GM04503 (cell line): Measurements from ENCODE around the gene IQSEC3.
"Not testable (repeated sequence)": the region's sequence is repeated elsewhere in the genome, so short reads cannot be mapped to it uniquely, and the experiment has no call there.

ENCODE experiments used
- DNase-seq: peaks from one replicate; pipeline ENCODE4 v3.0.0-alpha.2; 2012; ENCODE audit warnings: low read depth

The IQSEC3 gene

DNA sequence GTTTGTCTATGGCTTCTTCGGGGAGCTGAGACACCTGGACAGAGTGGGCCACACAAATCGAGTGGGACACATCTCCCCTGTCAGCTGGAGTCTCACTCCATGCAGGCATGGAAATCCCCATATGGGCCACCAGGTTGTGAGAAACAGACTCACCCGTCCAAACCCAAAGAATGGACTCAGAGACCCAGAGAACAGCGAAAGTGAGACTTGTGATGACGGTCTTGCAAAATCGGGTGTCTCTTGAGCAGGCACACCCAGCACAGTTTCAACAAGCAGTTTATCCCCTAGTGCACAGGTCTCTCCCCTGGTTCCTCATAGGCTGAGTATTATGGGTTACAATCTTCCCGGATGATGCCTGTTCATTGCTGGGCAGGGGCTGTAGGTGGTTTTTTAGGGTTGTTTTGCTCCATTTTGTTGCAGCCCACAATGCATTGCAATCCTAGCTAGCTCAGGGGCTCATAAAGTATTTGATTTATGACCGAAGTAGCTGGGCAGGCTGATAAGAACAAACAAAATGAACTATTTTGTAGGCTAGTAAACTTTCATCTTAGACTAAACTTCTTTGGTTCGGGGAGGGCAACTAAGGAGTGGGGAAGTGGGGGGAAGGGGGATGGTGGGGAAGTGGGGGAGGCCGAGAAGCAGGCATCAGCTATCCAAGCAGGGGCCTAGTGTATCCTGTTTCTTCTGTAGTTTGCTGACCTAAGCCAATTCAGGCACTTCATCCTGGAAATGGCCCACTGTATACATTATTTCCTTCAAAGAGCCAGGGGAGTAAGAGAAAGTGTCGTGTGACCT, 45.3 kb downstream of the IQSEC3 start:
- no peak for DNase-seq

GRCh38 chr12:113347-113746, 46.8 kb downstream of the IQSEC3 start:
- no peak for DNase-seq

GRCh38 chr12:114626-115211, 48.2 kb downstream of the IQSEC3 start:
- no peak for DNase-seq

- no peak for DNase-seq
Measured at GRCh38 chr12:115518-115917, 49.0 kb downstream of the IQSEC3 start.

GRCh38 chr12:115960-116915, 49.7 kb downstream of the IQSEC3 start:
- DNase-seq: no peak

DNA sequence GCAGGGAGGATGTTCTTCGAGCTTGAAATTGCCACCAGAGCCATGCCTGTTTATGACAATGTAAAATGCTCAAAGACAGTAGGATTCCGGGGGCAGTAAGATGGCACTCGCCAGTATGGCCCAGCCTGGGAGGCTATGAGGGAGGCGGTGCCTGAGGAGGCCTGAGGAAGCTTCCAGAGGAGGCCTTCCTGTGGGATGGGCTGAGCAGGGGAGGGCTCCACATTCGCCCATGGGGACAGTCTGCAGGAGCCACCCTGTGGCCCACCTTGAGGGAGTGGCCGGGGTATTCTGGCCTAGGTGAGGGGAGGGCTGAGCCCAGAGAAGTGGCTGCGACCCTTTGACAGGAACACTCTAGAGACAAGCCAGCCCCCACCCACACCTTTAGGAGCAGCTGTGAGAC, 50.7 kb downstream of the IQSEC3 start:
- no peak for DNase-seq

GRCh38 chr12:117816-118345, 51.3 kb downstream of the IQSEC3 start:
- no peak for DNase-seq

GRCh38 chr12:118591-118990, 52.0 kb downstream of the IQSEC3 start:
- DNase-seq: no peak

DNA sequence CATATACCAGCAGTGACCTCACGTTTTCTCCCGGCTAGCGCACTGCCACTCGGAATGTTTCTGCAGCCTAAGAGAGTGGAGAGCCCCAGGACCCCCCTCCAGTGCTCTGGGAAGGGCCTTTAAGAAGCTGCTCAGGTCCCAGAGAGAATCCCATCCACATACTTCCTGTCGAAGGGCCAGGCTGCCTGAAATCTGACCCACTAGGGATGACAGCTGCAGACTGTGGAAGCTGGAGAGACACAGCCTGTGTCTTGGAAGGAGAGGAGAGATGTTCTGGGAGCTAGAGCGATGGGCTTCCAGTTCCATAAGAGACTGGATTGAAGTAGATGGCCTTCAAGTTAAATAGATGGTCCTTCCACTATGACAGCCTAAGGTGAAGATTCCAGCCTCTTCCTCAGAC, 54.4 kb downstream of the IQSEC3 start:
- no peak for DNase-seq

DNA sequence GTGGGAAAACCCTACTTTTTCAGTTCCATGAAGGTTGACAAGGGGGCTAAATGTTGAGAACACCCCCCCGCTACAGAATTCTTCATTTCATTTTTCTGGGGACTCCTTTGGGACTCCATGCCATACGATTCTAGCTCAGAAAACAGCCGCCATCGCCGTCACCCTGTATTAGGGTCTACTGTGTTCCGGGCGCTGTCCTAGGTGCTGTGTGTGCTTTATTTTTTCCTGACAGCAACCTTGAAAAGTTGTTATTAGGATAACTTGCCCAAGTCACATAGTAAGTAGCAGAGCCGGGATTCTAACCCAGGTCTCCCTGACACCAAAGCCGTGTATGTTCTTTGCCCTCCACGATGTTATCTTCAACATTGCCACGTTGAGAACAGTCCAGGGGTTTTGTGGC, 55.1 kb downstream of the IQSEC3 start:
- no peak for DNase-seq

DNA sequence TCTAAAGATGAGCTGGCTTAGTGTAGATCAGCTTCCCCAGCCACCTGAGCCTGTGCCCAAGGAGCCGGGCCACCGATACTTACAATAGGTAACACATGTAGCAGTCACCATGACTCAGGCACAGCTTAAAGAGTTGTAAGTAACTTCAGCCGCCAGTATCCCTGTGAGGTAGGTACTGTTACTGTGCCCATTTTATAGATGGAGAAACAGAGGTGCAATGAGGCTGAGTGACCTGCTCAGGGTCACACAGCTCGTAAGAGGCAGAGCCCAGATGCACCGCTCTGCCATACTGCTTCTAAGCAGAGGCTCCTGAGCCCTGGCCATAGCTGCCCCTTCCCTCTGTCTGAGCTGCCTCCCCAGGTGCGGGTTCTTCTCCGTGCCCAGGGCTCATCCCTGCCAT, 58.5 kb downstream of the IQSEC3 start:
- no peak for DNase-seq

- DNase-seq: no peak
Measured at GRCh38 chr12:125566-125965, 59.0 kb downstream of the IQSEC3 start.

- no peak for DNase-seq
Measured at GRCh38 chr12:128079-128478, 61.5 kb downstream of the IQSEC3 start.

DNA sequence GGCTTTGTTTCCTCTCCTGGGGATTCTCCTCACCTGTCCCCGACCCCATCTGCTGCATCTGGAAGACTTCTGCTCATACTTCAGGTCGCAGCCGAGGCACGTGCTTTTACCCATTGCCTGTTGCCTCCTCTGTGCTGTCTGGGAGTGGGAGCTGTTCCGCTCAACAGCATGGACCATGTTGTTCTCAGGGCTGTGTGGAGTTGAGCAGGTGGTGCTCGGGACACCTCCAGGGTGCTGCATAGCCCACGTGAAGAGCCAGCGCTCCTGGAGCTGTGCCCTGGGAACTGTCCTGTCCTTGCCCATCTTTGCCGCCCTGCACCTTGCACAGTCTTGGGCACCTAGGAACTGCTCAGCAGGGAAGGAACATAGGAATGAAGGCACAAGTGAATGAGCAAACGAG, 62.4 kb downstream of the IQSEC3 start:
- no peak for DNase-seq

- DNase-seq: no peak
Measured at GRCh38 chr12:130519-130918, 64.0 kb downstream of the IQSEC3 start.

DNA sequence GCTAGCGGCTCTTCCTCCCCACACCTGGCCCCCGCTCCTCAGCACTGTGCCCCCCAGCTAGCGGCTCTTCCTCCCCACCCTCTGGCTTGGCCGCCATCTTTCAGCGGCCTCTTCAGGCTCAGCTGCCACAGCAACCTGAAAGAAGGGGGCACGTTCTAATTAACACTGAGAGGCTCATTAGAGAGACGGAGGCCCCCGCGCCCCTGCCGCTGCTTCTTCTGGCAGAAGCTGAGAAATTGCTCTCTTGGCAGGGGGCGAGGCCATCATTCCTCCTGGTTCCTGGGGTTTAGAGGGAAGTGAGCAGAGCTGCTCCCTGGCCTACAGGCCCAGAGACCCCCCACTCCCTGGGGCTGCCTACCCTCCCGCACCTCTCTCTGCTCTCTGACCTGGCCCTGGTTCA, 64.4 kb downstream of the IQSEC3 start:
- DNase-seq: no peak

DNA sequence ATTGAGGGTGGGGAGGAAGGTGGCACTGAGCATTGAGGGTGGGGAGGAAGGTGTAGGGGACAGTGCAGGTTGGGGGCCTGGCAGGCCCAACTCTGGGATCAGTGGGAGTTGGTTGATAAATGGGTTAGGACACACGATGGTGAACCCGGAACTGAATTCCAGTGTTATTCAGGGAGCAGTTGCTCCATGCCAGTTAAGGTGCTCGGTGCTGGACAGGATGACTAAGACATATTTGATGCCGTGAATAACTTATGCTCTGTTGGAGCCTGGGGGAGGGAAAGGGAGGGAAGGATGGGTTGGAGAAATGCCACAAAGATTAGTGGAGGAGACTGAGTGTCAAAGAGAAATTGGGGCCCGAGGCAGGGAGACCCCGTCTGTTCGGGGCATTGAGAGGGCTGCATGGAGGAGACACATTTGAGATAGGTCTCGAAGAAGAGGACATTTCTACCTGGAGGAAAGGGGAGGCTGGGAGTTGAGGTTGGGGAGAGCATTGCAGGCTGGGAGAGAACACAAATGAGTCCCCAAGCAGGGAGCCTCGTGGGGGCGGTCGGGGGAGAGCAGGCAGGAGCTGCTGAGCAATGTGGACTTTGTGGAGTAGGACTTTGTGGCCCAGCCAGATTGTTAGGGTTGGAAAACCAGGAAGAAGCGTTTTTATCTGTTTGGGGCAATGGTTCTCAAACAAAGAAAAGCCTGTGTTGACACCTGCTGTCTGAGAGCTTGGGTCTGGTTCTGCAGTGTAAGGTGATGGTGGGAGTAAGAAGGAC, 65.3 kb downstream of the IQSEC3 start:
- no peak for DNase-seq

- DNase-seq: not testable (repeated sequence)
Measured at GRCh38 chr12:133616-134232, 67.2 kb downstream of the IQSEC3 start.

DNA sequence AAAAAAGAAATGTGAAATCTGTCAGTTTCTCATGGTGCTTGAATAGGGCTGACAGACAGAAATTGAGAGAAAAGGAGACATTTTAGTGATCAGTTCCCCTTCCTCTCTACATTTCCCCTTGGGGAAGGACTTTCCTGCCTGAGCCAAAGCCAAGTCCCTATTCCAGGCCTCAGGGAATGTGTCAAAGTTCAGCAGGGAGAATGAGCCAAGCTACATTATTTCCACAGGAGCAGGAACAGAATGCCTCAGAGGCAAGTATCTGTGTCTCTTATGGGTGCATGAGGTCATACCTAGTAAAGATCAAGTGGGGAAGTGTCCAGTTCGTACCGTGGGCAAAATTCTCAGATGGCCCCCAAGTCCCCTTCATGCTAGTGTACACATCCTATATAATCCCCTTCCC, 68.6 kb downstream of the IQSEC3 start:
- no peak for DNase-seq

DNA sequence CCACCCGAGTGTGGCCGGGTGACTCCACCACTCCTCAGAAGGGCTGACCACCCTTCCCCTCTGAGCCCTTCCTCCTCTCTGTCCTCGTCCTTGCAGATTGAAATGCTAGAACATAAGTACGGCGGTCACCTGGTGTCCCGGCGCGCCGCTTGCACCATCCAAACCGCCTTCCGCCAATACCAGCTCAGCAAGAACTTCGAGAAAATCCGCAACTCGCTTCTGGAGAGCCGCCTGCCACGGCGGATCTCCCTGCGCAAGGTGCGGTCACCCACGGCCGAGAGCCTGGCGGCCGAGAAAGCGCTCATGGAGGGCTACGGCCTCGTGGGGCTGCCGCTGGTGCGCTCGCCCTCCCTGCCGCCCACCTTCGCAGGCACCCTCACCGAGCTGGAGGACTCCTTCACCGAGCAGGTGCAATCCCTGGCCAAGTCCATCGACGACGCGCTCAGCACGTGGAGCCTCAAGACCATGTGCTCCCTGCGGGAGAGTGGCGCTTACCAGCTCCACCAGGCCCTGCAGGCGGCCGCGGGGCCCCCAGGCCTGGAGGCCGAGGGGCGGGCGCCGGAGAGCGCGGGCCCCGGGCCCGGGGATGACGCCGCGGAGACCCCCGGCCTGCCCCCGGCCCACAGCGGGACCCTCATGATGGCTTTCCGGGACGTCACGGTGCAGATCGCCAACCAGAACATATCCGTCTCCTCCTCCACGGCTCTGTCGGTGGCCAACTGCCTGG, 71.8 kb downstream of the IQSEC3 start:
- no peak for DNase-seq
